GM12865 (cell line): Measurements from ENCODE around the gene POLR1E.

Experiments
- DNase-seq: peaks from one replicate; pipeline ENCODE4 v3.0.0; 2010; ENCODE audit warnings: low read depth
- H3K4me3 ChIP-seq: 2 replicates; pipeline ENCODE4 v1.5.1; 2011; ENCODE audit warnings: mild to moderate bottlenecking, low read depth, low read length, control low read depth
- TF ChIP-seq, protein P1 (sequence below): IDR thresholded peaks from 2 replicates; pipeline ENCODE4 v1.5.1; 2011; ENCODE audit warnings: low read length, control low read depth, low read depth, inconsistent platforms; ENCODE audit not compliant: insufficient read depth; ENCODE audit errors: missing control alignments

Gene POLR1E

DNA sequence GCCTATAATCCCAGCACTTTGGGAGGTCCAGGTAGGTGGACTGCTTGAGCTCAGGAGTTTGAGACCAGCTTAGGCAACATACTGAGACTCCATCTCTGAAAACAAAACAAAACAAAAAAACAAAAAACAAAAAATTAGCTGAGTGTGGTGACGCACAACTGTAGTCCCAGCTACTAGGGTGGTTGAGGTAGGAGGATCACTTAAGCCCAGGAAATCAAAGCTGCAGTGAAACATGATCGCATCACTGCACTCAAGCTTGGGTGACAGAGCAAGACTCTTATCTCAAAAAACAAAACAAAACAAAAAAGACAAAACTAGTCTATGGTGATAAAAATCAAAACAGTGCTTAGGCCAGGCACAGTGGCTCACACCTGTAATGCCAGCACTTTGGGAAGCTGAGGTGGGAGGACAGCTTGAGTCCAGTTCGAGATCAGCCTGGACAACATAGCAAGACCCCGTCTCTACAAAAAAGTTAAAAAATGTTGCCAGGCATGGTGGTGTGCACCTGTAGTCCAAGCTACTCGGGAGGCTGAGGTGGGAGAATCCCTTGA, 61.7 kb downstream of the POLR1E start:
- H3K4me3 ChIP-seq: no peak overlapping the region
- DNase-seq: no peak
- TF ChIP-seq, protein P1, sequence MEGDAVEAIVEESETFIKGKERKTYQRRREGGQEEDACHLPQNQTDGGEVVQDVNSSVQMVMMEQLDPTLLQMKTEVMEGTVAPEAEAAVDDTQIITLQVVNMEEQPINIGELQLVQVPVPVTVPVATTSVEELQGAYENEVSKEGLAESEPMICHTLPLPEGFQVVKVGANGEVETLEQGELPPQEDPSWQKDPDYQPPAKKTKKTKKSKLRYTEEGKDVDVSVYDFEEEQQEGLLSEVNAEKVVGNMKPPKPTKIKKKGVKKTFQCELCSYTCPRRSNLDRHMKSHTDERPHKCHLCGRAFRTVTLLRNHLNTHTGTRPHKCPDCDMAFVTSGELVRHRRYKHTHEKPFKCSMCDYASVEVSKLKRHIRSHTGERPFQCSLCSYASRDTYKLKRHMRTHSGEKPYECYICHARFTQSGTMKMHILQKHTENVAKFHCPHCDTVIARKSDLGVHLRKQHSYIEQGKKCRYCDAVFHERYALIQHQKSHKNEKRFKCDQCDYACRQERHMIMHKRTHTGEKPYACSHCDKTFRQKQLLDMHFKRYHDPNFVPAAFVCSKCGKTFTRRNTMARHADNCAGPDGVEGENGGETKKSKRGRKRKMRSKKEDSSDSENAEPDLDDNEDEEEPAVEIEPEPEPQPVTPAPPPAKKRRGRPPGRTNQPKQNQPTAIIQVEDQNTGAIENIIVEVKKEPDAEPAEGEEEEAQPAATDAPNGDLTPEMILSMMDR: no peak

DNA sequence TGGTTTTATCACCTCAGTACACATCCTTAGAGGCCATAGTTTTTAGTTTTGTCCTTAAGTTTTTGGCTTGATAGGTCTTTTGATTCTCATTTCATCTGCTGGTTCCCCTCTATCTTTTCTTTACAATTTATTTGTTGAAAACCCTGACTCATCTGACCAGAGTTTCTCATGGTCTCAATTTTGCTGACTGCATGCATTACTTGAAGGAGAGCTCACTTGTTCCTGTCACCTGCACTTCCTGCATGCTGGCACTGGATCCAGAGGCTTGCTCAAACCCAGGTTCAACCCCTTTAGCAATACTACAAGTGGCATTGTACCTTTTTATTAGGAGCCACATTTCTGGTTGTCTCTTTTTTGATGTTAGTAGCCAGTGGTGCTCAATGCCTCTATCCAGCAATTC, 63.8 kb downstream of the POLR1E start:
- no peak for DNase-seq
- no peak overlapping the region for H3K4me3 ChIP-seq
- TF ChIP-seq, protein P1: no peak

DNA sequence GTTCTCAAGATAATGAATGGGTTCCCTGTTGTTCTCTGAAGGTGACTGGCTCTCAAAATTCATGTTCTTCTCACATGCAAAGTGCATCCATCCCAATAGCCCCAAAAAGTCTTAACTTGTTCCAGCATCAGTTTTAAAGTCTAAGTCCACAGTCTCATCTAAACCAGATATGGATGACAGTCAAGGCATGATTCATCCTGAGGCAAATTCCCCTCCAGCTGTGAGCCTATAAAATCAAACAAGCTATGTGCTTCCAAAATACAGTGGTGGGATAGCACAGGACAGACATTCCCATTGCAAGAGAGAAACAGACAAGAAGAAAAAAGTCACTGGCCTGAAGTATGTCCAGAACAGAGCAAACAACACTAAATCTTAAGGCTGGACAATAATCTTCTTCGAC, 65.0 kb downstream of the POLR1E start:
- no peak overlapping the region for H3K4me3 ChIP-seq
- TF ChIP-seq, protein P1: no peak
- no peak for DNase-seq

DNA sequence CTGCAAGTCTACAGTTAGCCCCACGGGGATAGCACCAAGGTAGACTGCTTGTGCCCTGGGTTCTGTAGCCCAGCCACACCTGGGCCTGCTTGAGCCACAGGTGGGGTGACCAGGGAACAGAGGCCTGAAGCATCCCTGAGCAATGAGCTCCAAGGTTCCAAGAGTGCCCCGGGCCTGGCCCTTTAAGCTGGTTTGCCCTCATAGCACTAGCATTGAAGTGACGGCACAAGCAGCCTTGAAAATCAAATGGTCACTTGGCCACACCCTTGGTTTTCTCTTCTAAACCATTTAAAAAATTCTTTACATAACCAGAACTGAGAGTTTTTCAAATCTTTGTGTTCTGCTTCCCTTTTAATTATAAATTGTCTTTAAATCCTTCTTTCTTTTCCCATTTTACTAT, 65.7 kb downstream of the POLR1E start:
- no peak overlapping the region for H3K4me3 ChIP-seq
- DNase-seq: no peak
- TF ChIP-seq, protein P1: no peak

DNA sequence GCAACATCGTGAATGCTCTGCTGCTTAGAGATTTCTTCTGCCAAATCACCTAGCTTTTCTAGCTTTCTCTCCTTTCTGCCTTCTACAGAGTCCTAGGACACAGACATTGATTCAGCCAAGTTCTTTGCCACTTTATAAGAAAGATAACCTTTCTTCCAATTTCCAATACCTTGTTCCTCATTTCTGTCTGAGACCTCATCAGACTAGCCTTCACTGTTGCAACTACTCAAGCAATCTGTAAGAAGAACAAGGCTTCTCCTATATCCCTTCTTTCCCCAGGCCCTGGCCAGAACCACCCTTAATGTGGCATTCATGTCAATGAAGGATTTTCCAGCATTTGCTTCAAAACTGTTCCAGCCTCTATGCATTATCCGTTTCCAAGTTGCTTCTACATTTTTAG, 66.1 kb downstream of the POLR1E start:
- no peak for DNase-seq
- TF ChIP-seq, protein P1: no peak
- H3K4me3 ChIP-seq: no peak overlapping the region
